HG03066 (cell line): Measurements from ENCODE around the gene ANXA9.

Experiments used
- ATAC-seq: cut with Tn5 transposase; IDR thresholded peaks from one replicate; pipeline ENCODE4 v1.9.1; 2021; ENCODE audit warnings: low read depth; ENCODE audit not compliant: unreplicated experiment

The ANXA9 gene

GRCh38 chr1:151043163-151043562 lies 61.1 kb downstream of the ANXA9 start:
- no peak for ATAC-seq
